HEK293 (cell line): ENCODE measurements around the gene SHTN1.

Experiments used
- EGR2 ChIP-seq: fragments of 450-650 bp; formaldehyde crosslinking; IDR thresholded peaks from 2 replicates; pipeline ENCODE4 v1.5.1; 2016; ENCODE audit warnings: low read depth, missing biosample characterization, missing genetic modification characterization
- GLIS2 ChIP-seq: fragments of 450-650 bp; formaldehyde crosslinking; IDR thresholded peaks from 2 replicates; pipeline ENCODE4 v1.5.1; 2016; ENCODE audit warnings: missing biosample characterization, missing genetic modification characterization
- IKZF3 ChIP-seq: fragments of 450-650 bp; IDR thresholded peaks from 2 replicates; pipeline ENCODE4 v1.5.0; 2018; ENCODE audit warnings: missing biosample characterization, mild to moderate bottlenecking, missing genetic modification characterization, moderate library complexity
- KLF1 ChIP-seq: fragments of 450-650 bp; formaldehyde crosslinking; IDR thresholded peaks from 2 replicates; pipeline ENCODE4 v1.5.1; 2016; ENCODE audit warnings: missing biosample characterization, missing genetic modification characterization
- REPIN1 ChIP-seq: fragments of 450-650 bp; formaldehyde crosslinking; IDR thresholded peaks from 2 replicates; pipeline ENCODE4 v1.5.1; 2017; ENCODE audit warnings: missing biosample characterization, missing genetic modification characterization, low read depth
- SP7 ChIP-seq: fragments of 450-650 bp; formaldehyde crosslinking; IDR thresholded peaks from 2 replicates; pipeline ENCODE4 v1.5.1; 2016; ENCODE audit warnings: missing biosample characterization, missing genetic modification characterization
- TRIM28 ChIP-seq: IDR thresholded peaks from 2 replicates; pipeline ENCODE4 v1.6.1; 2011; ENCODE audit warnings: low read length, control low read depth, borderline replicate concordance
- ZBTB21 ChIP-seq: fragments of 450-650 bp; formaldehyde crosslinking; IDR thresholded peaks from 2 replicates; pipeline ENCODE4 v1.5.1; 2017; ENCODE audit warnings: missing biosample characterization, missing genetic modification characterization
- ZFP41 ChIP-seq: fragments of 450-650 bp; formaldehyde crosslinking; IDR thresholded peaks from 2 replicates; pipeline ENCODE4 v1.5.1; 2016; ENCODE audit warnings: missing biosample characterization, missing genetic modification characterization, borderline replicate concordance
- ZNF132 ChIP-seq: fragments of 450-650 bp; formaldehyde crosslinking; IDR thresholded peaks from 2 replicates; pipeline ENCODE4 v1.5.1; 2017; ENCODE audit warnings: missing biosample characterization, missing genetic modification characterization, borderline replicate concordance
- ZNF138 ChIP-seq: fragments of 450-650 bp; formaldehyde crosslinking; IDR thresholded peaks from 2 replicates; pipeline ENCODE4 v1.5.1; 2016; ENCODE audit warnings: missing biosample characterization, missing genetic modification characterization, borderline replicate concordance
- ZNF175 ChIP-seq: fragments of 450-650 bp; formaldehyde crosslinking; IDR thresholded peaks from 2 replicates; pipeline ENCODE4 v1.5.1; 2016; ENCODE audit warnings: missing biosample characterization, missing genetic modification characterization
- ZNF223 ChIP-seq: fragments of 450-650 bp; formaldehyde crosslinking; IDR thresholded peaks from 2 replicates; pipeline ENCODE4 v1.5.1; 2016; ENCODE audit warnings: missing biosample characterization, missing genetic modification characterization
- ZNF302 ChIP-seq: fragments of 450-650 bp; formaldehyde crosslinking; IDR thresholded peaks from 2 replicates; pipeline ENCODE4 v1.5.1; 2016; ENCODE audit warnings: missing biosample characterization, missing genetic modification characterization, low read depth
- ZNF324 ChIP-seq: fragments of 450-650 bp; formaldehyde crosslinking; IDR thresholded peaks from 2 replicates; pipeline ENCODE4 v1.5.1; 2016; ENCODE audit warnings: missing biosample characterization, missing genetic modification characterization
- ZNF423 ChIP-seq: fragments of 450-650 bp; formaldehyde crosslinking; IDR thresholded peaks from 2 replicates; pipeline ENCODE4 v1.5.1; 2016; ENCODE audit warnings: missing biosample characterization, missing genetic modification characterization
- ZNF623 ChIP-seq: fragments of 450-650 bp; formaldehyde crosslinking; IDR thresholded peaks from 2 replicates; pipeline ENCODE4 v1.5.1; 2016; ENCODE audit warnings: missing biosample characterization, missing genetic modification characterization
- ZNF701 ChIP-seq: fragments of 450-650 bp; formaldehyde crosslinking; IDR thresholded peaks from 2 replicates; pipeline ENCODE4 v1.5.1; 2016; ENCODE audit warnings: missing biosample characterization, missing genetic modification characterization
- ZNF837 ChIP-seq: fragments of 450-650 bp; formaldehyde crosslinking; IDR thresholded peaks from 2 replicates; pipeline ENCODE4 v1.5.1; 2016; ENCODE audit warnings: missing biosample characterization, missing genetic modification characterization
- ZXDB ChIP-seq: fragments of 450-650 bp; formaldehyde crosslinking; IDR thresholded peaks from 2 replicates; pipeline ENCODE4 v1.5.1; 2016; ENCODE audit warnings: missing biosample characterization, missing genetic modification characterization
- TF ChIP-seq, protein P1 (sequence below): fragments of 450-650 bp; formaldehyde crosslinking; IDR thresholded peaks from 2 replicates; pipeline ENCODE4 v1.5.1; 2016; ENCODE audit warnings: missing biosample characterization, missing genetic modification characterization
- TF ChIP-seq, protein P2 (sequence below): sonication (generic); formaldehyde crosslinking; IDR thresholded peaks from 2 replicates; pipeline ENCODE4 v1.8.1; 2022; ENCODE audit warnings: mild to moderate bottlenecking, moderate library complexity, missing genetic modification reagents
- TF ChIP-seq, protein P3 (sequence below): fragments of 450-650 bp; formaldehyde crosslinking; IDR thresholded peaks from 2 replicates; pipeline ENCODE4 v1.5.1; 2016; ENCODE audit warnings: missing biosample characterization, missing genetic modification characterization
- TF ChIP-seq, protein P4 (sequence below): fragments of 450-650 bp; formaldehyde crosslinking; IDR thresholded peaks from 2 replicates; pipeline ENCODE4 v1.5.1; 2016; ENCODE audit warnings: missing biosample characterization, missing genetic modification characterization
- TF ChIP-seq, protein P5 (sequence below): fragments of 450-650 bp; formaldehyde crosslinking; IDR thresholded peaks from 2 replicates; pipeline ENCODE4 v1.5.1; 2016; ENCODE audit warnings: missing biosample characterization, missing genetic modification characterization
- TF ChIP-seq, protein P6 (sequence below): fragments of 450-650 bp; formaldehyde crosslinking; IDR thresholded peaks from 2 replicates; pipeline ENCODE4 v1.5.1; 2016; ENCODE audit warnings: missing biosample characterization, missing genetic modification characterization

Gene SHTN1

DNA sequence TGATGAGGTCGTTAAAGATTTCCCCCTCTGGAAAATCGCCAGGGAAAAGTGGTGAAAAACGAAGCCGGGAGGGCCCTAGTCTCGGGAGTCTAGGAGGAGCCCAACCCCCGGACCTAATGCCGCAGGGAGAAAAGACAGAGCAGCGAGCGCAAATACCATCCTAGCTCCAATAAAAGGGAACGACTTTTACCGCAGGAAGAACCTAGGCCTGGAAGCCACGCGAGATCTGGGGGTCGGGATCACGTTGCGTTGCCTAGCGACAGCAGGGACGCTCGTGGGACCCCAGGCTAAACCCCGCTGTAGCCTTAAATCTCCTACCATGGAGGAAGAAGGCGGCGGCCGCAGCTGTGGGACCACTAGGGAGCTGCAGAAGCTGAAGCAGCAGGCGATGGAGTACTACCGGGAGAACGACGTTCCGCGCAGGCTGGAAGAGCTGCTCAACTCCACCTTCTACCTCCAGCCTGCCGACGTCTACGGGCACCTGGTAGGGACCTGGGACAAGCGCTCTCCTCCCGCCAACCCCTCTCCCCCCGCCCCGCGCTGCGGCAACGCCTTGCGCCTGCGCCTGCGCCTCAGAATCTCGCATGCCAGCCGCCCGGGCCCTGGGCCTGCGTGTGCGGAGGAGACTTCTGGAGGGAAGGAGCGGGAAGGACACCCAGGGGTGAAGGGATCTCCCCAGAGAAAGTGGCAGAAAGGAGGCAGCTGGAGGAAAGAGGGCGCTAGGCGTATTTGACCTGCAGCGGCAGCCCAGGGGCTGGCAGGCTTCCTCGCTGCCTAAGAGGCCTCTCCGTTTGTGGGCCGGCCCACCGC, 155.5 kb downstream of the SHTN1 start, which contains the start of gene ENO4 (continued):
- TF ChIP-seq ZNF837 (tag by site-specific recombination): no peak
- TF ChIP-seq, protein P1, sequence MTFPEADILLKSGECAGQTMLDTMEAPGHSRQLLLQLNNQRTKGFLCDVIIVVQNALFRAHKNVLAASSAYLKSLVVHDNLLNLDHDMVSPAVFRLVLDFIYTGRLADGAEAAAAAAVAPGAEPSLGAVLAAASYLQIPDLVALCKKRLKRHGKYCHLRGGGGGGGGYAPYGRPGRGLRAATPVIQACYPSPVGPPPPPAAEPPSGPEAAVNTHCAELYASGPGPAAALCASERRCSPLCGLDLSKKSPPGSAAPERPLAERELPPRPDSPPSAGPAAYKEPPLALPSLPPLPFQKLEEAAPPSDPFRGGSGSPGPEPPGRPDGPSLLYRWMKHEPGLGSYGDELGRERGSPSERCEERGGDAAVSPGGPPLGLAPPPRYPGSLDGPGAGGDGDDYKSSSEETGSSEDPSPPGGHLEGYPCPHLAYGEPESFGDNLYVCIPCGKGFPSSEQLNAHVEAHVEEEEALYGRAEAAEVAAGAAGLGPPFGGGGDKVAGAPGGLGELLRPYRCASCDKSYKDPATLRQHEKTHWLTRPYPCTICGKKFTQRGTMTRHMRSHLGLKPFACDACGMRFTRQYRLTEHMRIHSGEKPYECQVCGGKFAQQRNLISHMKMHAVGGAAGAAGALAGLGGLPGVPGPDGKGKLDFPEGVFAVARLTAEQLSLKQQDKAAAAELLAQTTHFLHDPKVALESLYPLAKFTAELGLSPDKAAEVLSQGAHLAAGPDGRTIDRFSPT (tag by site-specific recombination): no peak
- TF ChIP-seq, protein P2, sequence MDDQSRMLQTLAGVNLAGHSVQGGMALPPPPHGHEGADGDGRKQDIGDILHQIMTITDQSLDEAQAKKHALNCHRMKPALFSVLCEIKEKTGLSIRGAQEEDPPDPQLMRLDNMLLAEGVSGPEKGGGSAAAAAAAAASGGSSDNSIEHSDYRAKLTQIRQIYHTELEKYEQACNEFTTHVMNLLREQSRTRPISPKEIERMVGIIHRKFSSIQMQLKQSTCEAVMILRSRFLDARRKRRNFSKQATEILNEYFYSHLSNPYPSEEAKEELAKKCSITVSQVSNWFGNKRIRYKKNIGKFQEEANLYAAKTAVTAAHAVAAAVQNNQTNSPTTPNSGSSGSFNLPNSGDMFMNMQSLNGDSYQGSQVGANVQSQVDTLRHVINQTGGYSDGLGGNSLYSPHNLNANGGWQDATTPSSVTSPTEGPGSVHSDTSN: 0 out of 2 replicates have a peak, but pooled peaks have one; percentile 17
- TF ChIP-seq, protein P3, sequence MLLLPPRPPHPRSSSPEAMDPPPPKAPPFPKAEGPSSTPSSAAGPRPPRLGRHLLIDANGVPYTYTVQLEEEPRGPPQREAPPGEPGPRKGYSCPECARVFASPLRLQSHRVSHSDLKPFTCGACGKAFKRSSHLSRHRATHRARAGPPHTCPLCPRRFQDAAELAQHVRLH (tag by site-specific recombination): peak; percentile 41; the same call in 1 of the 2 replicates
- TF ChIP-seq ZNF132 (tag by site-specific recombination): no peak
- TF ChIP-seq KLF1 (tag by site-specific recombination): no peak; the same call in 1 of the 2 replicates
- TF ChIP-seq ZNF223 (tag by site-specific recombination): no peak
- no peak for TF ChIP-seq ZNF324 (tag by site-specific recombination)
- TF ChIP-seq ZFP41 (tag by site-specific recombination): no peak
- TF ChIP-seq EGR2 (tag by site-specific recombination): 0 out of 2 replicates have a peak, but pooled peaks have one; percentile 16
- TF ChIP-seq, protein P4, sequence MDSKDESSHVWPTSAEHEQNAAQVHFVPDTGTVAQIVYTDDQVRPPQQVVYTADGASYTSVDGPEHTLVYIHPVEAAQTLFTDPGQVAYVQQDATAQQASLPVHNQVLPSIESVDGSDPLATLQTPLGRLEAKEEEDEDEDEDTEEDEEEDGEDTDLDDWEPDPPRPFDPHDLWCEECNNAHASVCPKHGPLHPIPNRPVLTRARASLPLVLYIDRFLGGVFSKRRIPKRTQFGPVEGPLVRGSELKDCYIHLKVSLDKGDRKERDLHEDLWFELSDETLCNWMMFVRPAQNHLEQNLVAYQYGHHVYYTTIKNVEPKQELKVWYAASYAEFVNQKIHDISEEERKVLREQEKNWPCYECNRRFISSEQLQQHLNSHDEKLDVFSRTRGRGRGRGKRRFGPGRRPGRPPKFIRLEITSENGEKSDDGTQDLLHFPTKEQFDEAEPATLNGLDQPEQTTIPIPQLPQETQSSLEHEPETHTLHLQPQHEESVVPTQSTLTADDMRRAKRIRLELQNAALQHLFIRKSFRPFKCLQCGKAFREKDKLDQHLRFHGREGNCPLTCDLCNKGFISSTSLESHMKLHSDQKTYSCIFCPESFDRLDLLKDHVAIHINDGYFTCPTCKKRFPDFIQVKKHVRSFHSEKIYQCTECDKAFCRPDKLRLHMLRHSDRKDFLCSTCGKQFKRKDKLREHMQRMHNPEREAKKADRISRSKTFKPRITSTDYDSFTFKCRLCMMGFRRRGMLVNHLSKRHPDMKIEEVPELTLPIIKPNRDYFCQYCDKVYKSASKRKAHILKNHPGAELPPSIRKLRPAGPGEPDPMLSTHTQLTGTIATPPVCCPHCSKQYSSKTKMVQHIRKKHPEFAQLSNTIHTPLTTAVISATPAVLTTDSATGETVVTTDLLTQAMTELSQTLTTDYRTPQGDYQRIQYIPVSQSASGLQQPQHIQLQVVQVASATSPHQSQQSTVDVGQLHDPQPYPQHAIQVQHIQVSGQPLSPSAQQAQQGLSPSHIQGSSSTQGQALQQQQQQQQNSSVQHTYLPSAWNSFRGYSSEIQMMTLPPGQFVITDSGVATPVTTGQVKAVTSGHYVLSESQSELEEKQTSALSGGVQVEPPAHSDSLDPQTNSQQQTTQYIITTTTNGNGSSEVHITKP (tag by site-specific recombination): peak; percentile 65
- TF ChIP-seq, protein P5, sequence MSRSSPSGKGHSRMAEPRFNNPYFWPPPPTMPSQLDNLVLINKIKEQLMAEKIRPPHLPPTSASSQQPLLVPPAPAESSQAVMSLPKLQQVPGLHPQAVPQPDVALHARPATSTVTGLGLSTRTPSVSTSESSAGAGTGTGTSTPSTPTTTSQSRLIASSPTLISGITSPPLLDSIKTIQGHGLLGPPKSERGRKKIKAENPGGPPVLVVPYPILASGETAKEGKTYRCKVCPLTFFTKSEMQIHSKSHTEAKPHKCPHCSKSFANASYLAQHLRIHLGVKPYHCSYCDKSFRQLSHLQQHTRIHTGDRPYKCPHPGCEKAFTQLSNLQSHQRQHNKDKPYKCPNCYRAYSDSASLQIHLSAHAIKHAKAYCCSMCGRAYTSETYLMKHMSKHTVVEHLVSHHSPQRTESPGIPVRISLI (tag by site-specific recombination): no peak
- TF ChIP-seq REPIN1 (tag by site-specific recombination): no peak
- TF ChIP-seq SP7: peak; percentile 66
- TF ChIP-seq IKZF3: peak; percentile 92
- no peak for TF ChIP-seq ZNF175 (tag by site-specific recombination)
- no peak for TF ChIP-seq TRIM28
- TF ChIP-seq ZBTB21 (tag by site-specific recombination): no peak
- no peak for TF ChIP-seq ZNF138 (tag by site-specific recombination)
- 0 out of 2 replicates have a peak, but pooled peaks have one; percentile 5 for TF ChIP-seq ZNF623 (tag by site-specific recombination)
- TF ChIP-seq ZNF701: no peak
- no peak for TF ChIP-seq ZNF302 (tag by site-specific recombination)
- TF ChIP-seq ZNF423 (tag by site-specific recombination): peak; percentile 83
- peak; percentile 45 for TF ChIP-seq ZXDB (tag by site-specific recombination)
- 0 out of 2 replicates have a peak, but pooled peaks have one; percentile 29 for TF ChIP-seq GLIS2
- TF ChIP-seq, protein P6, sequence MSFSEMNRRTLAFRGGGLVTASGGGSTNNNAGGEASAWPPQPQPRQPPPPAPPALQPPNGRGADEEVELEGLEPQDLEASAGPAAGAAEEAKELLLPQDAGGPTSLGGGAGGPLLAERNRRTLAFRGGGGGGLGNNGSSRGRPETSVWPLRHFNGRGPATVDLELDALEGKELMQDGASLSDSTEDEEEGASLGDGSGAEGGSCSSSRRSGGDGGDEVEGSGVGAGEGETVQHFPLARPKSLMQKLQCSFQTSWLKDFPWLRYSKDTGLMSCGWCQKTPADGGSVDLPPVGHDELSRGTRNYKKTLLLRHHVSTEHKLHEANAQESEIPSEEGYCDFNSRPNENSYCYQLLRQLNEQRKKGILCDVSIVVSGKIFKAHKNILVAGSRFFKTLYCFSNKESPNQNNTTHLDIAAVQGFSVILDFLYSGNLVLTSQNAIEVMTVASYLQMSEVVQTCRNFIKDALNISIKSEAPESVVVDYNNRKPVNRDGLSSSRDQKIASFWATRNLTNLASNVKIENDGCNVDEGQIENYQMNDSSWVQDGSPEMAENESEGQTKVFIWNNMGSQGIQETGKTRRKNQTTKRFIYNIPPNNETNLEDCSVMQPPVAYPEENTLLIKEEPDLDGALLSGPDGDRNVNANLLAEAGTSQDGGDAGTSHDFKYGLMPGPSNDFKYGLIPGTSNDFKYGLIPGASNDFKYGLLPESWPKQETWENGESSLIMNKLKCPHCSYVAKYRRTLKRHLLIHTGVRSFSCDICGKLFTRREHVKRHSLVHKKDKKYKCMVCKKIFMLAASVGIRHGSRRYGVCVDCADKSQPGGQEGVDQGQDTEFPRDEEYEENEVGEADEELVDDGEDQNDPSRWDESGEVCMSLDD (tag by site-specific recombination): 0 out of 2 replicates have a peak, but pooled peaks have one; percentile 53
